HG02759 (cell line): ENCODE data around the gene EIF4B.

Experiments used
- ATAC-seq: cut with Tn5 transposase; IDR thresholded peaks from one replicate; pipeline ENCODE4 v1.9.1; 2021; ENCODE audit warnings: mild to moderate bottlenecking, moderate library complexity; ENCODE audit not compliant: unreplicated experiment

EIF4B gene

GRCh38 chr12:53067993-53068770 is 61.9 kb downstream of the EIF4B start:
- ATAC-seq = no peak

DNA sequence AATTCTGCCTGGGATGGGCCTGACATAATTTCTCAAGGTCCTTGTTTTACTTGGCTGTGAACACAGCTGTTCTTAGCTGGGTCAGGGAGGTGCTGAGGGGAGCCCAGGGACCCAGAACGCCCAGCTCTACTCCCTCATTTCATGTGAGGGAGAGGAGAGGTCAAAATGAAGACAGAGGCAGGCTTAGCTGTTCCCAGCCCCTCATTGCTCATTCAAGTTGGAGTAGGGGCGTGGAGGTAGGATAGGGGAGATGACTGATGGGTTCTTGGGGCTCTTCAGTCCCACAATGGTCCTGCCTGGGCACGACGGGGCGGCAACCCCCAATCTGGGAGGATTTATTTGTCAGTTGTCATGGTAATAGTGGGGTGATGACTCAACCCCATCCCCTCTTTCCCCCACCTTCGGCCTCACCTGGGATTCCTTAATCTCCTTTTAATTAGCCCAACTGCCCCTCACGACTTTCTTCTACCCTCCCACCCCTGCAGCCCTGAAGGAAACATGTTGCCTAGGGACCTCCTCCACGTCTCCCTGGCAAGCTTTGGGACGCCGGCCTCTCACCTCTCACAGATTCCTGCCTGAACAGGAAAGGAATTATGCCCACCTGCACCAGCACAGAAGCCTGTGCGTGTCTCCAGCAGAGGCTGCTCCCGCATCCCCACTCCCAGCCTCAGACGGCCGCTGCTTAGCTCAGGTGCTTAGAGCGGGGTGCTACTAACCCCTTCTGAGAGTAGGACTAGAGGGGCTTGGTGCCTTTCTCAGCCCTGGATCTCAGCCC is 62.7 kb downstream of the EIF4B start:
- no peak for ATAC-seq

DNA sequence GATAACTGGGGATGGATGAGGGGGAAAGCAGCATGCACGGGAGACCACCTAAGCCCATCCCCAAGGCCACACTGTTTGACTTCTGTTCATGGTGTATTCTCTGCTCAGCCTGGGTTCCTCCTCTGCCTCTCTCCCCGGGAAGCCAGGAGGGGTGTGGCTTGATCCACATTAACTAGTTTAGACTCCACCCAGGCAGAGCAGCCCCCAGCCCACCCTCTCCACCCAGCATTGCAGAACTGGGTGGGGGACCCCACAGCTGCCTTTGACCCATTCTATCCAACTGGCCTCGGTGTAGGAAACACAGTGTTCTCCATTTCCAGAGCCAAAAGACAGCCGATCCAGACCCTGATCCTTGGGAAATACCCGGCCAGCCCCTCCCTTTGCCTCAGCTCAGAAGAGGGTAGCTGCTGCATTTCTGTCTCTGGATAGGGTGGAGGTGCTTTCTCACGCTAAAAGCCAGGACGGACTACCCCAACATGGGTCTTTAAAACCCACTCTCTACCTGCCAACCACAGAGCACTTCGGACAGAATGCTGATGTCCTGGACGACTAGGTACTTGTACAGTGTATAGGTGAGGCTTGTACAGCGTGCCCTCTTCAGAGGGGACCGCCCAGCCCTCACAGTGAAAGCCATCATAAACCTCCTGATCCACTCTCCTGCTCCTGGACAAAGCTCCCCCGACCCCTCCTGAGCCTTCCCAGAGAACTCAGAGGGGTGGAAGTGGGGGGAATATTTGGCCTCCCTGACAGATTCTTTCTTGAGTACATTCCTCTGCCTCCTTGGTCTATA is 63.6 kb downstream of the EIF4B start:
- ATAC-seq = no peak

GRCh38 chr12:53070877-53071492 is 64.7 kb downstream of the EIF4B start:
- ATAC-seq = no peak

DNA sequence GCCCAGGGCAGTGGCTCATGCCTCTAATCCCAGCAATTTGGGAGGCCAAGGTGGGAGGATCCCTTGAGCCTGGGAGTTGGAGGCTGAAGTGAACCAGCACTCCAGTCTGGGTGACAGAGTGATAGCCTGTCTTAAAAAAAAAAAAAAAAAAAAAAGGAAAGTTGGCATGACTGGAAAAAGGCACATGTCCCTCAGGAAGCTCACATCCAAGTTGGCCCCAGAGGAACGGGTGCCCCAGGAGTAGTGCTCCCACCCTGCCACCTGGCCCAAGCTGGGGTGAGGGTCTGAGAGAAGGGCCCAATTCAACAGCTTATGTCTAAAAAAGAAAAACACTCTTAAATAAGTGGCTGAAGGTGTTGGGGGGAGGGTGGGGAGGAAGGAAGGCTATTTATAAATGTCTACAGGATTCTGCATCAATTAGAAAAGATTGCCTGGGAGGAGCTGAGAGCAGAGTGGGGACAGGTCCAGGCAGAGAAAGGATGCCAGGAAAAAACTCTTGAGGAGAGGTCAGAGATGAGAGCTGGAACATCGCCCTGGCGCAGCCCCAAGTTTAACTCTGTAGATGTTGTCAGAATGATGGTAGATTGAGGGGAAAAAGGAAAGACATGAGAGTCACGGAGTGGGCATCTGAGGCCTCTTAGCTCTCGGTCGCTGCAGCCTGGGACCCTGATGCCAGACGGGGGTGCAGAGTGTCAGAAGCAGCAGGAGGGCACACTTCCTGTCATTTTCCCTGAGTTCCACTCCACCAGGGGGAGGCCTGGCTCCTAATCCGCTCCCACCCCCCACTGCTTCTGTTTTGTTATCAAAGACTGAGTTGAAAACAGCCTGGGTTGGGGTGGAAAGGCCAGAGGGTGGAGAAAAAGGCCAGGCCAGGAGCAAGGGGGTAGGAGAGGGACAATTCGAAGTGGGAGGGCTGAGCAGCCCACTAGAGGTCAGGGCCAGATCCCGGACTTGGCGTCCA is 65.6 kb downstream of the EIF4B start:
- no peak for ATAC-seq

GRCh38 chr12:53073881-53074280 is 67.6 kb downstream of the EIF4B start:
- no peak for ATAC-seq

DNA sequence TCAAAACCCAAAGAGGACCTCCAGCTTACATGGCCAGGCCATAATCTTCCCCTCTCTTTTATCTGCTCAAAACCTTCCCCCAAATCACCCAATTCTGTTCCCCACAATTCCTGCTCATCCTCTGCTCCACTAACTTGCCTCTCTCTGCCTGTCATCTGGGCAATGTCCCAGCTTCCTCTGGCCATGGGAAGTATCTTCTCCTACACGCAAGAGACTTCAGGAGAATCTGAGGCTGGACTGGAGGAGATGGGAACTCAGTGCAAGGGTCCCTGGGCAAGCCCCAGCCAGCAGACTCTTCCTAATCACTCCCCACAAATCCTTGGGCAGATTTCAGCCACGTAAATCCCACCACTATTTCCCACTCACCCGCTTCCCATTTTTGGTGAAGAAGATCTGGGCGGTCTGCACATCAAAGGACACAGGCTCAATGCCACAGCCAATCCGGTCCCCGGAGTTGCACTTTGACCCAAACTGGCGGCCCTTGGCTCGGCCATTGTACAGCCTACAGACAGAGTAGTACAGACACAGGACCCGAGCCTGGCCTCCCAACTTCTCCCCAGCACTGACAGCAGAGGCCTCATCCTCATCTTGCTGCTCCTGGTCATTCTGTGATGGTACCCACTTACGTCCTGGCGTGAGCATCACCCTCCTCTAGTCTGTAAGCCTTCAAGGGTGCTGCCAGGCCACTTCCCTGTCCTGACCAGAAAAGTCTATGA is 68.2 kb downstream of the EIF4B start:
- no peak for ATAC-seq

GRCh38 chr12:53074999-53075370 is 68.7 kb downstream of the EIF4B start:
- ATAC-seq = no peak

DNA sequence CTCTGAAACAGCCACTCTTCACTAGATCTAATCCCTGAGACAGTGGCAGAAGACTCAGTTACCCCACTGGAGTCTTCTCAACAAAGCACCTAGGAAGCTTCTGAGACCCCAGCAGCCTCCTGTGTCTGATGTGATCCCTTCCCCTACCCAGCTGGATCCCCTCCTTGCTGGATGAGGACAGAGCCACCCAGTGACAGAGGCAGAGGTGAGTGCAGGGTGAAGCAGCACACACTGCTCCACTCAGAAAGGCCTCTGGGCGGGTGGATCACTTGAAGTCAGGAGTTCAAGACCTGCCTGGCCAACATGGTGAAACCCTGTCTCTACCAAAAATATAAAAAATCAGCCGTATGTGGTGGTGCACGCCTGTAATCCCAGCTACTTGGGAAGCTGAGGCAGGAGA is 70.2 kb downstream of the EIF4B start:
- ATAC-seq = no peak

DNA sequence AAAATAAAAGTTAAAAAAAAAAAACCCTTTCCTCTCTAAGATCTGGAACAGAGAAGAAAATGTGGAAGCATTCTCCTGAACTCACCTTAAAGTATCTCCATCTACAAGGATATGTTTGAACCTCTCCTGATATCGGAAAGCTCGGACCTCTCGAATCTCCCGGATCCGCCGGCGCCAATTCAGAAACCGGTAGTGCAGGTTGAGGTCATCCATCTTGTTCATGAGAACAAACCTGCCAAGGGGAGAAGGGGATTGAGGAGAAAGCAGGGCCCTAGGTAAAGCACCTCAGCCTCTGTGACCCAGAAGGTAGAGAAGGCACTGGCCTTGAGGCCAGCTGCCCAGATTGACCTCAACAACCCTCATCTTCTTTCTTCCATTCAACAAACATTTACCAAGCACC is 70.8 kb downstream of the EIF4B start:
- ATAC-seq = no peak

DNA sequence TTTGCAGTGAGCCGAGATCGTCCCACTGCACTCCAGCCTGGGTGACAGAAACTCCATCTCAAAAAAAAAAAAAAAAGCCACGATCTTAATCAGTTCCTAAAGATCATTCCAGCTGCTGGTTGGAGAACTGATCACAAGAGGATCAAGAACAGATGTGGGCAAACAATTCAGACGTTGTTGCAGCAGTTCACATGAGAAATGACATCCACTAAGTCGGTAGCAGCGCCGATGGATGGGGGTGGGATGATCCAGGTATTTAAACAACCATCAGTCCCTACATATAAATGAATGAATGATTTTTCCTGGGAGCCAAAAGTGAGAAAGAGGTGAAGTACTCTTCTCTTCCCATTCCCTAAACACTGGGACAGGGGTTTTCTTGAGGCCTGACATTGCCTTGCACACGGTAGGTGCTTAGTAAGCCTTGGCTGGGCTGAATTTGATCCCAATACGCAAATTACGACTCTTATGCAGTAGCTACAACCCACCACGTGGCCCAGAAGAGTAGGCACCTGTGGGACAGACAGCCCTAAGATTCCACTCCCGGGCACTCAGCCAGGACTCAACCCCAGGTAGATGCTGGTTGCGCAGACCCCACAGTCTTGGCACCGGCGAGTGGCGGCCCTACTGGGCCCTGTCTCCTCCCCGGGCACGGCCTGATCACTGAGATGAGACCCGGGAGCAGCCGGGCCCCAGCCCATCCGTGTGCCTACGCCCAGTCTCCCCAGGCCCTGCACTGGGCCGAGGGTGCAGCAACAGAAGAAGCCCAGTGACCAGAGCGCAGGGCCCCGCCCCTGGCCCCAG is 72.4 kb downstream of the EIF4B start:
- no peak for ATAC-seq

DNA sequence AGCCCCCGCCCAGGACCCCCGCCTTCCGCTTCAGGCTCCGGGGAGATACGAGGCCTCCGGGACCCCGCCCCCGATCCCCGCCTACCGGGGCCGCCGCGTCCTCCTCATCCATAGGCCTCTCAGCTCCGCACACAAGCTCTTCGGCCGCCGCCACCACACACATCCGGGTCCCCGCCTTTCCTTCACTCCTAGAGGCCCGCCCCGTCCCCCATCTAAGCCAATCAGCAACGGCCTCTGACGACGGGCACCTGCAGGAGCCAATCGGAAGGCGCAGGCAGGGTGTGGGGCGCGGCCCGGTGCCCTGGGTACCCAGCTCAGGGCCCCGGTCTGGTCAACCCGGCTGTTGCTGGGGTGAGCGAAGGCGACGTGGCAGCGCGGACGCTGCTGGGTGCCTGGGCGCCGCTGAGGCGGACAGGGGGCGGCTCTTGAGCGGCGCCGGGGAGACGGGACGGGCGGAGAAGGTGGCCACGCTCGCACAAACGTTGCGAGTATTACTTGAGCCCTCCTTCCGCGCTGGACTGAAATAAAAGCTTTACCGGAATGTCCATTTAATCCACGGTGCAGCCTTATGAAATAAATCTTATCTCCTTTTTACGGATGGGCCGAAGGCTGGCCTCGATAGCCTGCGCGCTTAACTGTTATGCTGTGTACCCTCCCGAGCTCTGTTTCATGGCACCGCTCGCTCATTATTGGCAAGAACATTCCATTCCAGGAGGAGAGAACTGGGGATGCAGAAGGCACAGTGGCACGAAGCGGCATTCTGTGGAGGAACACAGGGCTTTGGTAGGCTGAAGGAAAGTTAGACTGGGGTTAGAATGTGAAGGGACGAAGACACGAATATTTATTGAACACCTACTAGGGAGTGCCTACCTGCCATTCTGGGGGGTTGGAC is 73.2 kb downstream of the EIF4B start, which contains the start of gene SPRYD3:
Gene SPRYD3 (minus strand): TSS at position 165 of the 892 bp plus-strand sequence. CDS start 57 bp downstream, at position 108.
- ATAC-seq = peak; percentile 99

DNA sequence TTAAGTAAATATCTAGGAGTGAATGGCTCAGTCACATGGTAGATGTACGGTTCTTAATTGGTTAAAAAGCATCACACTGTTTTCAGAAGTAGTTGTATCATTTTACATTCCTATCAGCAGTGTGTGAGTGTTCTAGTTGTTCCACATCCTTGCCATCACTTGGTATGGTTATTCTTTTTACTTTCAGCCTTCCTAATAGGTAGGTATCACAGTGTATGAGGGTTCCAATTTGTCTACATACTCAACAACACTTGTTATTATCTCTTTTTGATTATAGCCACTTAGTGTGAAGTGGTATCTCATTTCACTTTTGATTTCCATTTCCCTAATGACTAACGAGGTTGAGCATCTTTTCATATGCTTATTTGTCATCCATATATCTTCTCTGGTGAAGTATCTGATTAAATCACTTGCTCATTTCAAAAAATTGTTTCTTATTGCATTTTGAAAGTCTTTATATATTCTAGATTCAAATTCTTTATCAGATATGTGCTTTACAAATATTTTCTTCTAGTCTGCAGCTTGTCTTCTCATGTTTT is 76.5 kb downstream of the EIF4B start:
- ATAC-seq = no peak

DNA sequence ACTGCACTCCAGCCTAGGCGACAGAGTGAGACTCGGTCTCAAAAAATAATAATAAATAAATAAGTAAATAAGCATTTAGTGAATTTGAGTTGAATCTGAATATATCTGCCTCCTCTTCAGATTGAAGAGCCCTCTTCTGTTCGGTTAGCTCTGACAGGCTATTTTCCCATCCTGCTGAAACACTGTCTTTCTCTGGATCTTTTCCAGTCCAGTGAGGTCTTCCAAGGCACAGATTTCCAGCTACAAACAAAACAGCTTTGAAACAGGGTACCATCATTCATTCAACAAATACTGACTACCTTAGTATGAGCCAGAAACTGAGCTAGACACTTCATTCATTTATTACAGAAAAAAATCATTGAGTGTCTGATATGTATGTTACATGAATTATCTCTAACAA is 80.1 kb downstream of the EIF4B start:
- ATAC-seq = no peak

DNA sequence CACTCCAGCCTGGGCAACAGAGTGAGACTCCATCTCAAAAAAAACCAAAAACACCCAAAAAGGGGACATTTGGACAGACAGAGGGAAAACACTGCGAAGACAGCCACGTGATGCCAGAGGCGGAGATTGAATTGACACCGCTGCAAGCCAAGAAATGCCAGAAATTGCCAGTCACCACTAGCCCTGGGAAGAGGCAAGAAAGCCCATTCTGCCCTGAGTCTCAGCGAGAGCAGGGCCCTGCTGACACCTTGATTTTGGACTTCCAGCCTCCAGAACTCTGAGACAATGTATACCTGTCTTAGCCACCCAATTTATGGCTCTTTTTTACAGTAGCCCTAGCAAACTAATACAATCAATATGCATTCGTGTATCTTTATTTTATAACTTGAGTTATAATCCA is 83.8 kb downstream of the EIF4B start:
- ATAC-seq = no peak

- ATAC-seq = no peak
Measured at GRCh38 chr12:53090554-53090953, 84.3 kb downstream of the EIF4B start.

GRCh38 chr12:53091756-53092155 is 85.5 kb downstream of the EIF4B start:
- ATAC-seq = no peak
